Measurements from ENCODE around the gene PRDM15.

GRCh38 chr21:41886328-41886727, 7.2 kb upstream of the PRDM15 start:
- no peak for TF ChIP-seq FOXA1 (IDR thresholded peaks at IDR 0.05)
- TF ChIP-seq CTCF (IDR thresholded peaks at IDR 0.05; ENCODE audit: low read depth, low read length, missing input control) = no peak
- TF ChIP-seq JUND (IDR thresholded peaks at IDR 0.05) = no peak

Measured in liver (tissue), 3 donors.